Colonic mucosa (tissue), 4 donors: ENCODE results near the gene LARGE1. TPM values are rescaled to one million over a fixed set of nuclear protein-coding genes. Genes with fewer than 3 reads are reported as not detected.

Experiments used
- DNase-seq: peaks from one replicate; pipeline ENCODE4 v3.0.0-alpha.2; 2020
- H3K27ac ChIP-seq: fragments of 200-600 bp; one replicate; pipeline ENCODE4 v1.8.0; 2021
- H3K27me3 ChIP-seq: fragments of 200-600 bp; one replicate; pipeline ENCODE4 v1.8.0; 2021
- H3K36me3 ChIP-seq: fragments of 200-600 bp; one replicate; pipeline ENCODE4 v1.8.0; 2021
- H3K4me1 ChIP-seq: fragments of 200-600 bp; one replicate; pipeline ENCODE4 v1.8.0; 2021; ENCODE audit warnings: mild to moderate bottlenecking
- H3K4me3 ChIP-seq: fragments of 200-600 bp; one replicate; pipeline ENCODE4 v1.8.0; 2021
- H3K9ac ChIP-seq, 2 donors: one replicate each; pipeline ENCODE4 v1.7.0; 2013; ENCODE audit warnings: control low read depth in 2 of 2, low read depth in 2 of 2, low read length in 2 of 2
- H3K9me3 ChIP-seq: fragments of 200-600 bp; one replicate; pipeline ENCODE4 v1.8.0; 2021
- CTCF ChIP-seq: fragments of 200-600 bp; IDR thresholded peaks from one replicate; pipeline ENCODE4 v1.8.0; 2022; ENCODE audit warnings: antibody characterized with exemption, mild to moderate bottlenecking
- intact Hi-C: fragments of 100-400 bp; cut with DNase I; formaldehyde crosslinking; loops from one replicate; pipeline ENCODE4 v1.14.1; 2022
- total RNA-seq, 2 donors: library from RNA; stranded (reverse); fragmentation: NEBNext Ultra II Directional in 1 of 2; extraction: Animal tissue kit (Norgen Biotek cat#: 25700) in 1 of 2; gene quantifications; one replicate each; pipeline ENCODE4 v1.2.1, GENCODE V29; 2021
- donor health status: healthy.
- donor health status: DM: no; HTN: no; CAD: no.
- donor health status: DM: no; HTN: no; CAD: no.

The LARGE1 gene
- total RNA-seq, 2 donors from 2014 or later, result 45.2 to 46.5 TPM

GRCh38 chr22:33361581-33361980 lies 558.7 kb downstream of the LARGE1 start:
- no peak overlapping the region for H3K9ac ChIP-seq
- DNase-seq, result no peak
- no peaks in the 10 kb centered on the region for H3K9me3 ChIP-seq
- intact Hi-C loops, result no loop called here
- H3K4me1 ChIP-seq, result no peaks in the 10 kb centered on the region
- no peaks in the 10 kb centered on the region for H3K36me3 ChIP-seq
- no peak overlapping the region for H3K4me3 ChIP-seq
- no peak for TF ChIP-seq CTCF
- no peaks in the 10 kb centered on the region for H3K27me3 ChIP-seq
- H3K27ac ChIP-seq, result no peak overlapping the region

DNA sequence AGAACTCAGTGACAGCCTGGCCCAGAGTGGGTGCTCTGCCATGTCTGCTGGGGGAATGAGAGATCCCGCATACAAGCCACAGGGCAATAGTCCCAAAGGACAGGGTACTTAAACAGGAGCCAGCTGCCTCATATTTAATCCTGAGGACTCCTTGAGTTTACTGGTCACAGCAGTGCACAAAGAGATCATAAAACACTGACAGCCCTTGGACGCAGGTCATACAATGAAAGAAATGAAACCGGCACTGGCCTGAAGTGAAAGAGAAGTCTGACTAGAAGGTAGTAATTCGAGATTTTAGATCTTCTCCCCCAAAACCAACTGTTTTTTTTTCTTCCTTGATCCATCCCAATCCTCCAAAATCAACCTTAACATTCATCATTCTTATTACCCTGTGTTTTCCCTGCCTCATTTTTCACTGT lies 562.3 kb downstream of the LARGE1 start:
- Histone ChIP-seq H3K36me3 (no peaks in the 10 kb centered on the region), H3K4me3 (no peak overlapping the region), H3K27me3 (no peaks in the 10 kb centered on the region), H3K9me3 (no peaks in the 10 kb centered on the region), H3K27ac (no peak overlapping the region), H3K9ac (no peak overlapping the region), H3K4me1 (no peaks in the 10 kb centered on the region)
- no peak for DNase-seq
- intact Hi-C loops, result no loop called here
- no peak for TF ChIP-seq CTCF

- H3K9me3 ChIP-seq, result no peaks in the 10 kb centered on the region
- H3K27ac ChIP-seq, result no peak overlapping the region
- no peak for TF ChIP-seq CTCF
- H3K4me3 ChIP-seq, result no peak overlapping the region
- no peaks in the 10 kb centered on the region for H3K4me1 ChIP-seq
- no peak for DNase-seq
- no peak overlapping the region for H3K9ac ChIP-seq
- H3K27me3 ChIP-seq, result no peaks in the 10 kb centered on the region
- intact Hi-C loops, result no loop called here
- no peaks in the 10 kb centered on the region for H3K36me3 ChIP-seq
Measured at GRCh38 chr22:33354928-33355327, 565.3 kb downstream of the LARGE1 start.

- intact Hi-C loops, result no loop called here
- Histone ChIP-seq H3K27me3 (no peaks in the 10 kb centered on the region), H3K4me1 (no peaks in the 10 kb centered on the region), H3K36me3 (no peaks in the 10 kb centered on the region), H3K9ac (no peak overlapping the region), H3K9me3 (no peaks in the 10 kb centered on the region), H3K27ac (no peak overlapping the region), H3K4me3 (no peak overlapping the region)
- no peak for TF ChIP-seq CTCF
- DNase-seq, result no peak
Measured at GRCh38 chr22:33353502-33353901, 566.8 kb downstream of the LARGE1 start.

- Histone ChIP-seq H3K27ac (no peak overlapping the region), H3K4me1 (no peaks in the 10 kb centered on the region), H3K36me3 (no peaks in the 10 kb centered on the region), H3K9ac (no peak overlapping the region), H3K4me3 (no peak overlapping the region), H3K9me3 (no peaks in the 10 kb centered on the region), H3K27me3 (no peaks in the 10 kb centered on the region)
- no peak for DNase-seq
- no peak for TF ChIP-seq CTCF
- intact Hi-C loops, result no loop called here
Measured at GRCh38 chr22:33352768-33353167, 567.5 kb downstream of the LARGE1 start.

DNA sequence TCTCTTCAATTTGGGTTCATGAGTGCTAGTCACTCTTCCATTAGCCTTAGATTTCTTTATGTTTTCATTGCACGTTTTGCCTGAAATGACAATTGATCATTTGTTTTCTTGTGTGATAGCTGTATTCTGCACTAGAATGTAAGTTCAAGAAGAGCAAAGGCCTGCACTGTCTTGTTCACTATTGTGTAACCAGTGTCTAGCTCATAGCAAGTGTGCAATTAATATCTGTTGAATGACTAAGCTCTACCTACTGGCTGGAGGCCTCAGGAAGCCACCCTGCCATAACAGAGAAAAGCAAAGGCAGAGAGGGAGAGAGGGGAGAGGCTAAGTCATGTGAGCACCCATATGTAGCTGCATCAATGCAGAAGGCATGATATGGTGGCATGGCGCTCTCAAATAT lies 569.3 kb downstream of the LARGE1 start:
- DNase-seq, result no peak
- H3K9ac ChIP-seq, result no peak overlapping the region
- TF ChIP-seq CTCF, result no peak
- H3K27me3 ChIP-seq, result no peaks in the 10 kb centered on the region
- H3K4me1 ChIP-seq, result no peaks in the 10 kb centered on the region
- H3K27ac ChIP-seq, result no peak overlapping the region
- H3K9me3 ChIP-seq, result no peaks in the 10 kb centered on the region
- H3K4me3 ChIP-seq, result no peak overlapping the region
- intact Hi-C loops, result no loop called here
- no peaks in the 10 kb centered on the region for H3K36me3 ChIP-seq
